T-helper 17 cell (primary cell): ENCODE data around the gene NEO1. TPM values are rescaled to one million over a fixed set of nuclear protein-coding genes. Genes with fewer than 3 reads are reported as not detected.

Source experiments
- ATAC-seq: fragments of 150-1000 bp; cut with Tn5 transposase; 2 replicates; pipeline ENCODE4 v1.10.0; 2021; ENCODE audit warnings: mild to moderate bottlenecking, moderate library complexity
- DNase-seq, 3 donors: peaks; one replicate each; pipeline versions ENCODE4 v3.0.0 to v3.0.0-alpha.2; 2020 to 2021
- H3K9me3 ChIP-seq: one replicate; pipeline ENCODE4 v1.7.0; 2013; ENCODE audit warnings: low read length, mild to moderate bottlenecking; ENCODE audit not compliant: control insufficient read depth, poor library complexity, severe bottlenecking
- H3K27ac Mint-ChIP-seq: one replicate; pipeline ENCODE4 v1.8.0; 2022; ENCODE audit warnings: mild to moderate bottlenecking, moderate library complexity, mixed read lengths
- H3K27me3 Mint-ChIP-seq: one replicate; pipeline ENCODE4 v1.8.0; 2022; ENCODE audit warnings: mixed read lengths
- H3K36me3 Mint-ChIP-seq: one replicate; pipeline ENCODE4 v1.8.0; 2022; ENCODE audit warnings: low read depth, mixed read lengths
- H3K4me1 Mint-ChIP-seq: one replicate; pipeline ENCODE4 v1.8.0; 2022; ENCODE audit warnings: mild to moderate bottlenecking, mixed read lengths
- H3K4me3 Mint-ChIP-seq: one replicate; pipeline ENCODE4 v1.8.0; 2022; ENCODE audit warnings: mild to moderate bottlenecking, moderate library complexity, mixed read lengths
- total RNA-seq, 4 donors: library from RNA in 2 of 4; stranded (reverse) in 2 of 4; gene quantifications; one replicate each; pipeline ENCODE4 v1.2.3 and lab custom pipeline; 2022 to 2026

NEO1 gene
- total RNA-seq, 2 donors from 2014 or later = 21.9 to 22.9 TPM

DNA sequence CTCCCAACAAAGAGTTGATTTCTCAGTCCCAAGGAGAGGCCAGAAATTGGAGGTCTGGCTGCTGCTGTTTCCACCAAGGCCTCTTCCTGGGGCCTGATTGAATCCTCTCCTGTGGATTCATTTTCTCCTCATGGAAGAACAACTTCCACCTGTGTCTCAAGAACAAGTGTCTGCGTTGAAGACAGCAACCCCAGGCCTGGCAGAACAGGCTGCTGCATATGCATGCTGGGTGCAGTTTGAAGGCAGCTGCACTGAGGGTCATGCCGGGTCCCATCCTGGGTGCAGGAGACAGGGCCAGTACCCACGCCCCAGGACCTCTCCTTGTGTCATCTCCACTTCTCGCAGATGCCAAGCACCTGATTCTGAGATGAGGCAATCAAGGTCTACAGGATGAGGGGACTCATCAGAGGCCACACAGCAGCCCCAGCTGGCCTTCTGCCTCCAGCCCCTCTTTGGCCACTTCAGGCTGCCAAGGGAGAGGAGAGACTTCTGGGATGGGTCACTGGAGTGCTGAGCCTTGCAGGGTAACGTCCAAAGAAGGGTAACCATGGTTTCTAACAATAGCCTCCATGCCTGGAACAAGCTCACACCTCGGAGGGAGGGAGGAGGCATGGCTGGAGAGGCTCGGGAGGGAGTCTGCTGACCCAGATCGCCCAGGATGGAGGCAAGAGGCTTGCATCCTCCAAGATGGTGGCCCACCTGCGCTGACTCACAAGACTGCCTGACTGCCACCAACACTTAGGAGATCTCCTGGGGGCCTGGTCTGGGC, 286.5 kb downstream of the NEO1 start:
- Mint-ChIP-seq H3K4me1 (peaks cover 2% of the 10 kb centered on the region), H3K27ac (no peak overlapping the region), H3K4me3 (no peak overlapping the region), H3K27me3 (peaks cover 7% of the 10 kb centered on the region), H3K36me3 (no peaks in the 10 kb centered on the region)
- DNase-seq = no peak
- no peaks in the 10 kb centered on the region for H3K9me3 ChIP-seq
- ATAC-seq = no peak

DNA sequence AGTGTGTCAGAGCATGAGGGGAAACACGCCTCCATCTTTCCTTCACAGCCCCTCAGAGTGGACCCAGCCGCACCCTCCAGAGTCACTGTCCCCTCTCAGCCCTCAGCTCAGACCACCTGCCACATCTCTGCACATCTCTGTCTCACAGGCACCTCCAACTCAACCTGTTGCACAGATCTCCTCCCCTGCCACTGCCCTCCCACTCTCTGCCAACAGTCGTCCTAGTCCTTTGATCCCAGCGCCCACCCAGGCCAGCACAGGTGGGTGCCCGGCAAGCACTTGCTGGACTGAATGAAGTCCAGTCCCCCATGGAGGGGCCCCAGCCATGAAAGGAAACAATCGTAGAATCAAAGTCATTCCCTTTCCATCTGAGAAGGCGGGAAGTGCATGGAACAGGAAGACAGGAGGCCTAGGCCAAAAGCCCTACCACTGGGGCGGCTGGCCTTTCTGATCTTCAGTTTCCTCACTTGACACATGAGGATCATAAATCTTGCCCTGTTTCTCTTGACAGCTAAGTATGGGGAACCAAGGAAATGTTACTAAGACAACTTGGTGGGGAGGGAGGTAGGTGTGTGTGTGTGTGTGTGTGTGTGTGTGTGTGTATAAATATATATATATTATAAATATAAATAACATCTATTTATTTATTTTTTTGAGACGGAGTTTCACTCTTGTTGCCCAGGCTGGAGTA, 288.4 kb downstream of the NEO1 start:
- Mint-ChIP-seq H3K36me3 (no peaks in the 10 kb centered on the region), H3K27ac (no peak overlapping the region), H3K27me3 (peaks cover 7% of the 10 kb centered on the region), H3K4me3 (no peak overlapping the region), H3K4me1 (no peaks in the 10 kb centered on the region)
- DNase-seq (no peak), ATAC-seq (no peak)
- no peaks in the 10 kb centered on the region for H3K9me3 ChIP-seq

DNA sequence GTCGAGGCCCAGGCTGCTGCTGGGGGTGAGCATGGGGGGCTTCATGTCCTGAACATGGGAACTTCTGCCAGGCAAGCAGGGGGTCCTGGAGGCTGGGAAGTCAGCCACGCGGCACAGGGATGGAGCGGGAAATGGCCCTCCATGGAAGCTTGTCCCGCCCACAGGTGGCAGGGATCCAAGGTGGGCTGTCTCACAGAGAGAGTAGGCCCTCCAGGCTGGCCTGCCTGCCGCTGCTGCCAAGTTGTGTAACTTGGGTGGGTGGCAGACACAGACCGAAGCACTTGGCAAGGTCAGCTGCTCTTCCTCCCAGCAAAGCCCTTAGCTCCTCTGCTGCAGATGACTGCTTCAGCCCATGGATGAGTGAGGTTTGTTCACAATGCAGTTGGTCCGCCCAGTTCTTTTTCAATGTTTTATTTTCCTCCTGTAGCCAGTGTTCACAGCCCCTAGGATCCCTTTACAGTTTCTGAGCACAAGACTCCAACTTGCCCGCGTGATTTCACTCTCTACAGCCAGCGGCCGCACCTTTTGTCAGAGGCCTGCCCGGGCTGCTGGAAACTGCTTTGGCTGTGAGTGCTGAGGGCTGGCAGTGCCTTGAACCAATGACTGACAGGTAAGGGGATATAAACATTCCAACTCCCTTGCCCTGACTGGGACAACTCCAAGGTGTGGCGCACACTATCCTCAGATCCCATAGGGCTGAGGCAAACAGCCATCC, 289.8 kb downstream of the NEO1 start:
- no peaks in the 10 kb centered on the region for H3K9me3 ChIP-seq
- Mint-ChIP-seq H3K4me1 (no peaks in the 10 kb centered on the region), H3K27me3 (peaks cover 7% of the 10 kb centered on the region), H3K36me3 (no peaks in the 10 kb centered on the region), H3K4me3 (no peak overlapping the region), H3K27ac (no peak overlapping the region)
- ATAC-seq (no peak), DNase-seq (no peak)

DNA sequence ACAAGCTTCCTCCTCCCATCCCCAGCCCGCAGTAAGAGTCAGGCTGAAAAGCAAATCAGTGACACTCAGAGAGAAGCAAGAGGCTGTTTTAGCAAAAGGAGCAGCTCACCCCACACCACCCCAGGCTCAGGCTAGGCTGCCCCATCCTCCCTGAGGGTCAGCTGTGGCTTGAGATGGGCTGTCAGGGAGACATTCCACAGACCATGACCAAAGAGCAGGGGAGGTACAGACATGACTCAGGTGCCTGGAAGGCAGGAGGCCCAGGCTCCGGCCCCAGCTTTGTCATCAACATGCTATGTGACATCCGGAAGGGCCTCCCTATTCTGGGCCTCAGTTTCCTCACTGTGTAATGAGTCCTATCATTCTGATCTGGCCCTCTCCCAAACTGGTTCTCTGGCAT, 291.8 kb downstream of the NEO1 start:
- H3K36me3 Mint-ChIP-seq = no peaks in the 10 kb centered on the region

DNA sequence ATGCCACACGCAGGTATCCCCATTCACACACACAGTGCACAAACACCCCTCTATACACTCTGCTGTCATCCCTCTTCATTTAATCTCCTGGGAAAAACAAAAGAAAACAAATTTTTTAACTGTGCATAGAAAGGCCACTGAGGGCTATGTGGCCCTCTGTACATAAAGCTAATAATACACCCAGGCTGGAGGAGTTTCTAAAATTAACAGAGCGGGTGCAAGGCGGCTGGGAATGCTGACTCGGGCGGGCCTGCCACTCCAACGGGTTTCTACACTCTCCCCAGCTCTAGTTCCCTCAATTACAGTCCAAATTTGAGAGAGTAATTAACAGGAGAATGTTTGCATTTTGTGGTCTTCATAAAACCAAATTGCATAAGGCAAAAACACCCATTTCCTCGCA, 293.4 kb downstream of the NEO1 start:
- no peak for DNase-seq
- Mint-ChIP-seq H3K36me3 (no peaks in the 10 kb centered on the region), H3K4me3 (no peak overlapping the region), H3K27ac (no peak overlapping the region), H3K4me1 (no peaks in the 10 kb centered on the region), H3K27me3 (no peaks in the 10 kb centered on the region)
- no peak for ATAC-seq
- no peaks in the 10 kb centered on the region for H3K9me3 ChIP-seq

More for the DNA sequence above, 291.8 kb downstream of the NEO1 start:
- no peak for DNase-seq
- no peak for ATAC-seq
- no peaks in the 10 kb centered on the region for H3K27me3 Mint-ChIP-seq
- no peak overlapping the region for H3K4me3 Mint-ChIP-seq
- no peak overlapping the region for H3K27ac Mint-ChIP-seq
- H3K4me1 Mint-ChIP-seq = no peaks in the 10 kb centered on the region
- no peaks in the 10 kb centered on the region for H3K9me3 ChIP-seq

DNA sequence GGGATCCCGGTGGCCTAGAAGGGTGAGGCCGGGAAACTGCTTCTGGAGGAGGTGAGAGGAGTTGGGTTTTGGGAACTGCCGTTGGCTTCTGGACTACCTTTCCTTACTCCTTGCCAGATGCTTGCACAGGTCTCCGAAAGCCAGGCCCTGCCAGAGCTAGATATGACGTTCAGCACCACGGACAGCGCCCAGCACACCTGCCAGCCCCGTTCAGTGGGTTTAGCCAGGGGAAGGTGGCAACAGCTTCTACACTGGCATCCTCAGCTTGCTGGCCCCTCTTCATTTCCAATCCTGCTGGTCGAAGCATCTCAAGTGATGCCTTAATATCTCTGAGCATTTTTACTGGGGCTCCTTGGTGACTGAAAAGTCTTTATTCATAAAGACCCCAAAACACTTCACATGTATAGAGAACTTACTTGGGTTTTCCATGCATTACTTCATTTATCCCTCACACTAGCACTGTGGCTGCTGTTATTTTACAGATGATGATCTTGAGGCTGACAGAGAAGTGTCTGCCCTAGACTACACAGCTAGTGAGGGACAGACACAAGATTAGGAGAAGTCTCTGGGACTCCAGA, 294.6 kb downstream of the NEO1 start:
- Mint-ChIP-seq H3K27me3 (no peaks in the 10 kb centered on the region), H3K4me1 (no peaks in the 10 kb centered on the region), H3K27ac (no peak overlapping the region), H3K36me3 (no peaks in the 10 kb centered on the region), H3K4me3 (no peak overlapping the region)
- peak; percentile 42 to 60 (median 52) for DNase-seq
- no peaks in the 10 kb centered on the region for H3K9me3 ChIP-seq
- peak; percentile 52 for ATAC-seq

DNA sequence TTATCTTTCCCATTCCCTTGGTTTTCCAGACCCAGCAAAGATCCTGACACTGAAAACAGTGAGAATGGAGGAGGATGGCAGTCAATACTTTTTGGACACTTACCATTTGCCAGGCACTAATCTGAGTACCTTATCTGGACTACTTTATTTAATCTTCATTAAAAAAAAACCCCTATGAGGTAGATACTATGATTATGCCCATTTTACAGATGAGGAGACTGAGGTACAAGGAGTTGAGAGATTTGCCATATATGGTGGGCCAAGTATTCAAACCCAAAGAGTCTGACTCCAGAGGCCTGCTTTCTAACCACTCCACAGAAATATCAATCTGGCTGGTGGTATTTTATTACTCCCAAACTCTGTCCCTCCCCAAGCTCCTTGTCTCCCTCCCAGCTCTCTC, 296.9 kb downstream of the NEO1 start:
- Mint-ChIP-seq H3K4me1 (no peaks in the 10 kb centered on the region), H3K27ac (no peak overlapping the region), H3K27me3 (no peaks in the 10 kb centered on the region), H3K36me3 (no peaks in the 10 kb centered on the region), H3K4me3 (no peak overlapping the region)
- H3K9me3 ChIP-seq = no peaks in the 10 kb centered on the region
- ATAC-seq = no peak
- no peak for DNase-seq

DNA sequence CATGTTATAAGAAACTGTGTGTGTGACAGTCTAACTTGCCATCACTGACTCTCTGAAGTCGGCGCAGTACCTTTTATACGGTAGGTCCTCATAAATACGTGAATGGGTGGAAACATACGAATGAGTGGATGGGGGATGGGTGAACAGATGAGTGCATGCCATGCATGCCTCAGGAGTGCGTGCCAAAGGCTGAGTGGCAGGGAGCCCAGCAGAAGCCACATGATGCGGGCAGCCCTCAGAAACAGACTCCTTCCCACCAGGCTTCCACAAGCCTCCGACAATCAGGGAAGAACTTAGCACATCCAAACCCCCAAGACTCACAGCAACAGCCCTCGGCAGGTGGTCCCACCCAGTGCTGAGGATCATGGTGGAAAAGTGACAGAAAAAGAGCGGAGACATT, 299.8 kb downstream of the NEO1 start:
- no peaks in the 10 kb centered on the region for H3K36me3 Mint-ChIP-seq
- no peak overlapping the region for H3K27ac Mint-ChIP-seq
- no peaks in the 10 kb centered on the region for H3K9me3 ChIP-seq
- ATAC-seq = no peak
- no peak overlapping the region for H3K4me3 Mint-ChIP-seq
- peaks cover 7% of the 10 kb centered on the region for H3K27me3 Mint-ChIP-seq
- no peaks in the 10 kb centered on the region for H3K4me1 Mint-ChIP-seq
- DNase-seq = no peak

DNA sequence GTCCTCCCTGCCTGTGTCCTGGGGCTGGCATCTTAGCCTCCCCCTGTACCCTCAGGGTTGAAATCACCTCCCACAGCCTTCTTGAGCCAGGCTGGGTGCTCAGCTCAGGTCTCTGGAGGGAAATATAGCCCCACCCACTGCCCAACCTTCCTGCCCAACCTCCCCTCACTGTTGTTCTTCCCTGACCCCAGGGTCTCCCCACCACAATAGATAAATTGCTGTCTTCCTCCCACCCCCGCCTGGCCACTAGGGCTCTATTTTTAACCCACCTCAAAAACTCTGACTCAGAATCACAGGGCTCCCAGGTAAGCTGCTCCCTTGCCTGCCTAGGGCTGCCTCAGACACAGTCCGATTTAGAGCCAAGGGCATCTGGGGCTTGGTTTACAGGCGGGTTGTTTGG, 301.5 kb downstream of the NEO1 start:
- ATAC-seq = no peak
- peaks cover 24% of the 10 kb centered on the region for H3K27me3 Mint-ChIP-seq
- no peaks in the 10 kb centered on the region for H3K36me3 Mint-ChIP-seq
- no peak overlapping the region for H3K27ac Mint-ChIP-seq
- DNase-seq = no peak
- H3K9me3 ChIP-seq = no peaks in the 10 kb centered on the region
- no peak overlapping the region for H3K4me3 Mint-ChIP-seq
- H3K4me1 Mint-ChIP-seq = no peaks in the 10 kb centered on the region

DNA sequence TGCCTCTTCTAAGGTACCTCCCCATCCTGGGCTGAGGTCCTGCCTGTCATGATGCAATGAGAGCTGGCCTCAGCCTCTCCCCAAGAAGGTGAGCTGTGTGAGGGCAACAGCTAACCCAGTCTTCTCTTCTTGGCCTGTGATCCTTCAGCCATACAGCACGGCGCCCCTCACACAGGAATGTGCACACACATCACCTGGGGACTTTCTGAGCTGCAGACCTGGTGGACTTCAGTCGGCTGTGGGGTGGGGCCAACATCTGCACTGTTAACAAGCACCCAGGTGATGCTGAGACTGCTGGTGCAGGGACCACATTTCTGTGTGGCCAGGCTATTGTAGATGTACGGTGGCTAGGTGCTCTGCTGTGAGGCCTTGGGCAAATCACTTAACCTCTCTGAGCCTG, 302.0 kb downstream of the NEO1 start:
- no peak for ATAC-seq
- no peak for DNase-seq
- H3K36me3 Mint-ChIP-seq = no peaks in the 10 kb centered on the region
- peaks cover 29% of the 10 kb centered on the region for H3K27me3 Mint-ChIP-seq
- no peaks in the 10 kb centered on the region for H3K4me1 Mint-ChIP-seq
- no peaks in the 10 kb centered on the region for H3K9me3 ChIP-seq
- H3K27ac Mint-ChIP-seq = no peak overlapping the region
- H3K4me3 Mint-ChIP-seq = no peak overlapping the region
